ENCODE results near the gene EHD4. TPM values are rescaled to one million over a fixed set of nuclear protein-coding genes. Genes with fewer than 3 reads are reported as not detected.

EHD4 gene
- total RNA-seq, 1 experiment from 2014 or later, result 35.3 TPM

DNA sequence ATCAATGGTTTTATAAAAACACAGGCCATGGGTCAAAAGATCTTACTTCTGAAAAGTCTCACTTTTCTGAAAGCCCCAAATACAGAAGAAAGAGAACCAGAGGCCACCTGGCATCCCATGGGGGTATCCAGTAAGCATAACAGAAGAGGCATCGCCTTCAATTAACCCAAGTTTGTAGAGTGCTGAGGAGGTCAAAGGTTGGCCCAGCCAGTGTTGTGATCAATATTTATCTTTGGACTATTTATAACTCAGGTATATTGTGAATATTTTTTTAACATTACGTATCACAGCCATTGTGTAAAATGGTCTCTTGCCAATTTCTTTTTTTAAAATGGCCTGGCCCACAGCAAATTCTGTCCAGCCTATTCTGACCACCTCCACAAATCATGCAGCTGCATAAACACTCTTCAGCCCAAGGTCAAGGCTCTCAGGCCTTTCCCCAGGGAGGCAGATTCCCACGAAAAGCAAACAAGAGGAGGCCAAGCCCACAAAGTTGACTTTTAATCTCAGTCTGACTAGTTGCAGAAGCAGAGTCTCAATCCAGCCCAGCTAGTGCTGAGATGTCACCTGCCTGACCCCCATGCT lies 52.3 kb downstream of the EHD4 start:
- peak; percentile 87 for DNase-seq (ENCODE audit: low read depth)

DNA sequence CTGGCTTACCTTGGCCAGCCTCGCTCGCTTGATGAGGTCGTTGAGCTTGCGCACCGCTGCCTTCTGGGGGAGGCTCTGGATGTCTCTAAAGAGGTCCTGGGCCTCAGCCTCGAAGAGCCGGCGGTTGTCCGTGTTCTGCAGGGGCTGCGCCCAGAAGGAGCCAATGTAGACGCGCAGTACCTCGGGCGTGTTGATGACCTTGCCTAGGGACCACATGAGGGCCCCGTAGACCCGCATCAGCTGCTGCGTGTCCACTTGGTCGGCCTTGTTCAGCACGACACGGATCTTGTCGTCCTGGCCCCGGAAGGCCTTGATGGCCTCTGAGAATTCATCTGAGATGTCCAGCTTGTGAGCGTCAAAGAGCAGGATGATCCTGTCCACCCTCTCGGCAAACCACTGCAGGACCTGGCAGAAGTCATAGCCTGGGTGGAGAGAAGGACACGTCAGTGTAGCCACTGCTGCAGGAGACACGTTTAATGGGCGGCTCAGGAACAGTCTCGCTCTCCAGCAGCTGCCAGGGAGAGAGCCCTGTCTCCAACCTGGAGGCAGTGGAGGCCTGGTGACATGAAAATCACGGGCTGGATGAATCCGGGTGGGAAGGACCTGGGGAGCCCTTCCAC lies 53.0 kb downstream of the EHD4 start:
- no peak for DNase-seq (ENCODE audit: low read depth)

DNA sequence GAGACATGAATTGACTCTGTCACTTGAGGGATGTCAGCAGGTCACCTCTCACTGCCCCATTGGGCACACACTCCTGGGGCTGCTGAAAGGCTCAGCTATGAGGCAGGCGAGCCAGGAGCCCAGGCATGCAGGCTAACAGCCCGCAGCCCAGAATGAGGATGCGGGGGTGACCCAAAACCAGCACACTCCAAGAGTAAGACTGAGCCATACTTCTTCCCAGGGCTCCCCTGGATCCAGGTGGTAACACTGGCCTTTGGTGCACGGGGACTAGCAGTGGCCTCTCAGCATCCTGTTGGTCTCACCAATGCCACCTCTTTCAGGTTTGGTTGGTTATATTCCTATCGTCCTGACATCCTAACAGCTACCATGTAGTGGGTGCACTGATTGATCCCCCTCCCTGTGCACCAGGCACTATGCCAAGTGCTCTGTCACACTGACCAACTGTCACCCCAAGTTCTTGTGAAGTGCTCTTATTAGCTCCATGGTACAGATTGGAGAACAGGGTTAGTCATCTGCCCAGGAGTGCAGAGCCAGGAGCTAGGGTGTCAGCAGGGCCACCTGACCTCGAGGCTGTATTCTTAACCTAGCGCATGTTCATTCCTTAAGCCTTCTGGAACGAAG lies 53.7 kb downstream of the EHD4 start:
- DNase-seq (ENCODE audit: low read depth), result no peak

DNA sequence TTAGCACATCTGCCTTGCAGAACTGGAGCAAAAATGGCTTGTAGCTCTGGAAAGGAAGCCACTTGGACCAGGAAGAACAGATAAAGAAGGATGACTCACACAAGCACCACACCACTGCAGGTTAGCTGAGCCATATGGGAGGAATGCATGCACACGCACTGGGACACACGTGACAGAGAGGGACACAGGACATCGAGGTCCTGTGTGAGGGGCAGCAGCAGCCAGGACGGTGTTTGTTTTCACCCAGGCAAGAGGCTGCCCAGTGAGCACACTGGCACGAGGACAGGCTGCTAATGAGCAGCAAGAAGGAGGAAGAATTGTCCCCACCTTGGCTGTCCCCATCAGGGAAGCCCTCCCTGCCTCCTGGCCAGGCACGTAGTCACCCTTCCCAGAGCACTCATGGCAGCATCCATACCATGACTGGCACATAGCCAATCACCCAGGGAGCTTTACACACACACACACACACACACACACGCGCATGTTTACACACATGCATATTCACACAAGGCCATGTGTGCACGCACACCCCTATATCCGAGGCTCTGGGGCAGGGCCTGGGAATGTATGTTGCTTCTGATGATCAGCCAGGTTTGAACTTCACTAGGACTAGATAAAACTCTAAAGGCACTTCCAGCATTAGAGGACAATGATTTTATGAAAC lies 54.5 kb downstream of the EHD4 start:
- peak; percentile 94 for DNase-seq (ENCODE audit: low read depth)

DNA sequence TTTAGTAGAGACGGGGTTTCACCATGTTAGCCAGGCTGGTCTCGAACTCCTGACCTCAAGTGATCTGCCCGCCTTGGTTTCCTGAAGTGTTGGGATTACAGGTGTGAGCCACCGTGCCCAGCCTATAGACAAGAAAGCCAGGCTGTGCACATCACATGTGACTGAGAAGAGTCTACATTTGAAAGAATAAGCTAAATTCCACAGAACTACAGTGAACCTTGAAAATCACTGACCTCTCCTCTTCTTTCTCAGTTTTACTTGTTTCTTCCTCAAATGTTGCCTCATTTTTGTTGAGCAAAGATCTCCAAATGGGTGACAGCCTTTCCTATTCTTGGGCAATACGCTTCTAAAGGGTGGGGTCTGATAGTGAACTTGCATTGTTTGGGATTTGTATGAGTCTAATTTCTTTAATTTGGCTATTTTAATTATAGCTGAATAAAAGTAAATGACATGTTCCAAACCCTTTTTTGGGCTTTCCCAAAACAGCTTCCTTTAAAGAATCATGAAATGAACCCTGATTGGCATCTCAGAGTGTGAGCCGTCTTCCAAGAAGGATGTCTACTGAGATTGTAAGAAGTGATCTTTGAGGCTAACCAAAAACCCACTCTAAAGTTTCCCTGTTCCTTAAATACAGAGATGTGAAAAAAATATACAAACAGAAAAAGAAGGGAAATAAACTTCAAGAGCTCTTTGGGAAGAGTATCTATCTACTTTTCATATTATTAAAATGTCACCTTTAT lies 56.9 kb downstream of the EHD4 start:
- no peak for DNase-seq (ENCODE audit: low read depth)

DNA sequence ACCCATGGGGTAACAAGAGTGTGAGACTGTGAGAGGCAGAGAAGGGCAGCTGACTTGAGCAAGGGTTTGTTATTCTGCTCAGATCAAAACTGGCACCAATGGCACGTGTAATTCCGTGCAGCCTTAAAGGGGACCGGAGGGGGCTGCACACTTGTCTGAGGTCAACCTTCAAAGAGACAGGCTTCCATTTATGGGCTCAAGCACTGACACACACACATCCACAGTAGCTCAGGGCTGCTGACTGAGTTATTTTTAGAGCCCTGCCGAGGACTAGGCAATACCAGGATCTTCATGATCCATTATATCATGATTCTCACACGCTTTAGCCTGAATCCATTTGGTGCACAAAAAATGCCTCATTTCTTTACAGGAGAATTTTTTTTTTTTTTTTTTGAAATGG lies 57.9 kb downstream of the EHD4 start:
- peak; percentile 51 for DNase-seq (ENCODE audit: low read depth)

DNA sequence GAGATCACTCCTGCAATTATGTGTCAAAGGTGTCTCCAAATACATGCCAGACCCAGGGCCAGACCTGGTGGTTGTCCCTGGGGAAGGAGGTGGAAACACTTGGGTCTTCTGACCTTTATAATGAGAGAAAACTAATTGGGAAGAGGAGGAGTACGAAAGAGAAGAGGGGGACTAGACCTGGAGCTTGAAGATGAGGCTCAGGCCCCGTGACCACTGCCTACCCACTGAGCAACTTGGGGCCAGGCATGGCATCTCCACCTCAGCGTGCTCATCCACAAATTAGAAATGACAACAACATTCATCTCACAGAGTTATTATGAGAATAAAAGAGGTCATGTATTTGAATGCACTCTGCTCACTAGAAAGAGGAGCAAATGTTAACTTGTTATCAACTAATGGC lies 59.1 kb downstream of the EHD4 start:
- no peak for DNase-seq (ENCODE audit: low read depth)

DNA sequence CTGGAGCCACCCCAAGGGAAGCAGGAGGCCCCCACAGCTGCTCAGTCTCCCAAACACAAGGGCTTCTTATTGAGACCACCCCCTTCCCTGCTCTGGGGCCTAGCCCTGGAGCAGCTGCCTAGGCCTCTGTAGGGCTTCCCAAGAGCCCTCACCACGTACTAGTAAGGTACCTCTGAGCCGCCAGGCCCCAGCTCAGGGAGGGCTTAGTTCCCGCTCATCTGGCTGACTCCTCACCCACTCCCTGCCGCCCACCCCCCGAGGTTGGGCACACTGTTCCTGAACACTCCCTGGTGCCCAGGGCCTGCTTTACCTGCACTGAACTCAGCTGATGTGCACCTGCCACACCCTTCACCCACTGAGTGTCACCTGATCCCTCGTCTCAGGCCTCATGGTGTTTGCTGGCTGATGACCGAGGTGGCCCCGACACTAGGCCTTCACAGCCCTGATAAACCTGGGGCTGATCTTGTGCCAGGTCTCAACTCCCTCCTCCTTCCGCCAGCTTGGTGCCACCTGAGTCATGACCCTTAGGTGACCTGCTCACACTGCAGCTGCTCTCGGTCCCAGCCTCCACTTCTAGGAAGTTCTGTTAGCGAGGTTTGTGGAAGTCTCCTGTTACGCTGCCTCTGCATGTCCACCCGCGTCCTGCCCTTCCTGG lies 60.5 kb downstream of the EHD4 start:
- DNase-seq (ENCODE audit: low read depth), result no peak

DNA sequence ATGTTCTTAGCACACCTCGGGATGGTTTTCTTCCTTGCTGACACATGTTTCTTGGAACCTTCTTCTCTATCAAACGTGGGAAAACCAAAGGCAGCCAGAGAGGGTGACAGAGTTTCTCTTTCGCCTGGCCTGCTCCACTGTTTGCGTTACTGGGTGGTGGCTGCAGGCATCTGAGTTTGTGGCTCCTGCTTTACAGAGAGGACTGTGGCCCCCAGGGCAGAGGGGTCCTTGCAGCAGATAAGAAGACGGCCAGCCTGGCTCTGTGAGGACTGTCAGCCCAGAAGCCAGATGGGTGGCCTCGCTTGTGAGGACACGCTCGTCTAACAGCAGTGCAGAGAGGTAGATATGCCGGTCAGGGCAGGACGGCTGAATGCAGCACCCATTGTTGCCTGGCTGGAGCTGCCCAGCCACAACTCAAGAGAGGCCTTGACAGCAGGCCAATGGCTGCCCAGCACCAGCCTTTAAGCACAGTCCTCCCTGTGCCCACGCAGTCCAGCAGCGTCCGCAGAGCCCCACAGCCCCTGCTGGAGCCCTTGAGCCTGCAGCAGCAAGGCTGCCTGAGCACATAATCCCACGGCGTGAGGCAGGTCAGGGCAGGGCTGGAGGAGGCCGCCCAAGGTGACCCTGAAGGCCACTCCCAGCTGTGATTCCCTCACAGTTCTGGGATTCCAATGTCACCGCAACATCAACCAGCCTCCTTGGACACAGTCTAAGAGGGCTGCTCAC lies 63.5 kb downstream of the EHD4 start:
- no peak for DNase-seq (ENCODE audit: low read depth)

DNA sequence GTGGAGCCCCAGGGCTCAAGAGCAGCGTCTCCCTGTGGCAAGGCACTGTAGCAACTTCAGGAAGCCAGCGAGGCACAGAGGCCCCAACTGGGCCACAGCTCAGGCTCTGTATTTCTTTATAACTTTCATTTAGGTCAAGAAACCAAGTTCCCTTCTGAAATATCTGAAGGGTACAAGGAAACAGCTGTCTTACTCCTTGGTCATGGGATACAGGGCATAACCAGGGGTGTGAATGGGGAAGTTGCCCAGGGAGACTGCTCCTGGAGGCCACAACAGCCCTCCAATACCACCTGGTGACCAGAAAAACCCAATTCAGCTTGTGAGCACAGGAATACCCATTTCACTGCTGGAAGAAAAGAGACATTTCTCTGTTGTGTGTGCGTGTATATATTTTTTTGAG lies 65.2 kb downstream of the EHD4 start:
- no peak for DNase-seq (ENCODE audit: low read depth)

DNA sequence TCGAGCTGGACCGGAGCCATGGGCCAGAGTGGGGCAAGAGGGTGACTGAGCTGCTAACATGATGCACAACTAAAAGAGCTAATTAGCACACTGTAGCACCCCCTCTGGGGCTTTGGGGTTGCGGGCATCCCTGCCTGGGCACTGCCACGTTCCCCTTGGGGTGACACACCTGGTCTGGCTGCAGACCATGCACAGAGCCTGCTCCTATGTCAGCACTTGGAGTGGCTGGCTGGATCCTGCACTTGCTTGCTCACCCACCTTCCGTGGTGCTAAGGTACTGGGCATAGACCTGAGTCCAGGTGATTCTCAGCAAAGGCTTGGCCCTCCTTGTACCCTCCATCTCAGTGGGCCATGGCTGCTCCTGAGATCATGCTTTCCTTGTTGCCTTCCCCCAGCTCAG lies 65.7 kb downstream of the EHD4 start:
- no peak for DNase-seq (ENCODE audit: low read depth)

DNA sequence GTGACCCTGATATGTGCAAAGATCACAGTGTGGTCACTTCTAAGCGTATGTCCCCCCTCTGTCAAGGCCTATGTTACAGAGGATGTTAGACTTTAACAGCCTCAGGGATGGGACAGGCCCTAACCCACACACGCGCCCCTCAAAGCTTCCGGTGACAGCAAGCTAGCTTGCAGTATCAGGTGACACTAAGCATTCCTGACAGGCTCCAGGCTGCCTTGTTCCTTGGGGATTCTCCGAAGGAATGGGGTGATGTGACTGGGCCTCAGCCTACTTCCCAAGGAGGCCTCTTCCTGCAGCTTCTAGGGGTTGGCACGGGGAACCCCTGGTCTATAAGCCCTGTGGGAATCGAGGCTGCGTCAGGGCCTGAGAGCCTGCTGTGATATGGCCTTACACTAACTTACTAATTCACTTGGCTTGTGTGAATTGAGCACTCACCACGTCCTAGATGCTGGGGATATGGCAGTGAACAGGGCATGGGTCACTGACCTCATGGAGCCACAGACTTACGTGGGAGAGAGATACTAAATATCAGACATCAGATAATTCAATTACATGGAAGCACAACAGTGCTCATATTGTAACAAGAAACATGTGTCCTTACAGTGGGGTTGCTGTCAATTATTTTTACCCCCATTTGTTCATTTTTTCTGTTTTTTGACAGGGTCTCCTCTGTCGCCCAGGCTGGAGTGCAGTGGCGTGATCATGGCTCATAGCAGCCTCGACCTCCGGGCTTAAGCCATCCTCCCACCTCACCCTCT lies 67.1 kb downstream of the EHD4 start:
- no peak for DNase-seq (ENCODE audit: low read depth)

DNA sequence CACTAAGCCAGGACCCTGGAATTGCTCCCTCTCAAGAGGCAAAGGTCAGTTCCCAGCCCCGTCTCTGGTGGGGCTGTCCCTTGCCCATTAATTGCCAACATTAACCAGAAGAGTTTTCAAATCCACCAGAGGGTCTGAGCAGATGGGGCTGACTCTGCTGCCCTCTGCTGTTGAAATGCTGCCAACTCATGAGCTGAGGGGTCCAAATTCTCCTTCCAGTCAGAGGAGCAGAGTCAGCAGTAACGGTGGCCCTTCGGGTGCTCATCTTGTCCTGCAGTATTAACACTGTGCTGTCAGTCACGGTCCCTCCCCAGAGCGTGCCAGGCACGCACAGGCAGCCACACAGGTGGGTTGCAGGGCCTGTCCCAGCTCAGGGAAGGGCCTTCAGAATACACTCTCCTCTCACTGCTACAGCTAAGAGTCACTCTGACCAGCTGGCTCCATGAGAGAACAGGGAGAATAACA lies 67.8 kb downstream of the EHD4 start:
- peak; percentile 65 for DNase-seq (ENCODE audit: low read depth)

DNA sequence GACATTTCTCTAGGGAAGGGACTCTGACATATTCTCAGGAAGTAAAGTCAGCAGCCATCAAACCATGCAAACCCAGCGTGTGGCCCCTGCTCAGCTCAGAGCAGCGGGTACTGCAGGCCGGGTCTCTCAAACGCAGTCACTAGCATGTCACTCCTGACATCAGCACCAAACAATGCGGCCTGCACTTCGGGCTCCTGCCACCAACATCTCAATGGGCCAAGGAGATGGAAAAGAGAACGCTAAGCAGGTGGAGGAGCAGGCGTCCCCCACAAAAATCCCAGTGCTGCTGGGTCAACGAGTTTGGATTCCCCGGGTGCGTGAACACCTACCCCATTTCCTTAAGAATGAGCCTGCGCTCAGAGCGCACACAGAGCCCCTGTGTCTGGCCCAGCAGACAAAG lies 68.6 kb downstream of the EHD4 start:
- DNase-seq (ENCODE audit: low read depth), result no peak

DNA sequence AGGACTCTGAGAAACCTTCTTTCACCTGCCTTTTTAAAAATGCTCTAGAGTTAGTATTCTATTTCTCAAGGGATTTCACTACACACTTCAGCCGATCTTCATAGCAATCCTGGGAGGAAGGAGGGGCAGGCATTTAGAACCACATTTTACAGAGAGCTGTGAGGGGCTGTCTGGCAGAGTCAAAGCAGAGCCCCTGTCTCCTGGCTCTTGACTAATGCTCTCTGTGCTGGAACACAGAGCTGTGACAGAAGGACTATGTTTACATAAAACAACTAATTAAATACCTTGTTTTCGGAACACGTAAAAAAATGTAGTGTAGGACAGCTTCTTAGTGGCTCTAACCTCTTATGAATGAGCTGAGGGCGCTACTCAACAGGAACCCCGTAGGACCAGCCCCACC lies 70.9 kb downstream of the EHD4 start:
- DNase-seq (ENCODE audit: low read depth), result no peak

DNA sequence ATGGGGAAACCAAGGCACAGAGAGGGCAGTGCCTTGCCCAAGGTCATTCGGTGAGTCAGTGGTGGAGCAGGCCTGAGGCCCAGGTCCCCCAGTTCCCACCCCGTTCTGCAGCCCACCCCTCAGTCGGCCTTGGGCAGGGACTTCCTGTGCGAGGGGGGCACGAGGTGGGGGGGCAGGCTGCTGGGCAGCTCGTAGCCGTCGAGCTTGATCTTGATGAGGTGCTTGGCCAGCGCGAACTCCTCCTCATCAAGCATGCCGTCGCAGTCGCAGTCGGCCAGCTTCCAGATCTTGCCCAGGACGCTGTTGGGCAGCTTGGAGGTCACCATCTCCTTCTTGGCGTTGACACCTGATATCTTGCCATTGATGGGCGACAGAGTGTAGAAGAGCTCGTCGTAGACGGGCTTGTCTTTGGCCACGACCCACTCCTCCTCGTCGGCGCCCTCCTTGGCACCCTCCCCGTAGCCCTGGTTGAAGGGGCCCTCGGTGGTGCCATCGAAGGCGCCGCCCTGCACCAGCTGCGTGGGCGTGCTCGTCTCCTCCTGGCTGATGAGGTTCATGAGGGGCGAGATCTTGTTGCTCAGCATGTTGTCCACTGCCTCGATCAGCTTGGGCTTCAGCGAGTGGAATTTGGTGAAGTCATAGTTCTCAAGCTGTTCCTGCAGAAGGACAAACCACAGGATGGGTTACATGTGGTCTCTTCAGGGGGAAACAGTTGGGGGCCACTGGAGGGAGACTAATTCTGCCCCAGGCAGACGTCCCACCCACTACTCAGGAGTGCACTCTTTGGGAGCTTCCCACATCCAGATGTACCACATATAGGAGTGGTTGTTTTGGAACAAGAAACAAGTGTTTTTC lies 71.6 kb downstream of the EHD4 start:
- DNase-seq (ENCODE audit: low read depth), result no peak

DNA sequence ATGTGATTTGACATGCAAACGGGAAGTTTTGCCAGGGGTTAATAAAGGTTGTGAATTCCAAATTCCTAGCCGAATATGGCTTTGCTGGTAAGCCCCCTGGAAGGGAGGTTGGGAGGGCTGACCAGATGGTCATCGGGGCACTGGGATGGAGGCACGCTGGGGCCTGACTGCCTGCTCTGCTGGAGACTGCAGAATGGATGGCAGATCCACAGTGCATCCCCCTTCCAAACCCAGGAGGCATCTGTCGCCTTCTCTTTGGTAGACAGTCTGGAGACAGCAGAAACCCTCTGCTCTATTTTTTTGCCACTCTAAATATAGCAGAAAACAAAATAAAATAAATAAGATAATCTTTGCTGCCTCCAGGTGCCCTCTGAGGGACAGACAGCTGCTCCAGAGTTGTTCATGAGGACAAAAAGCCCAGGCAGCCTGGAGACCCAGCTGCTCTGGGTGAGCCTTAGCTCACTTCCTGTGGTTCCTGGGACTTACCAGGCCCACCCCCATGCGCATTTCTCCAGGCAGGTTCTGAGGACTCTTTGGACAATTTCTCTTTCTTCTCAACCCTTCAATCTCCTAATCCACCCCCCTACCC lies 72.4 kb downstream of the EHD4 start:
- DNase-seq (ENCODE audit: low read depth), result no peak

DNA sequence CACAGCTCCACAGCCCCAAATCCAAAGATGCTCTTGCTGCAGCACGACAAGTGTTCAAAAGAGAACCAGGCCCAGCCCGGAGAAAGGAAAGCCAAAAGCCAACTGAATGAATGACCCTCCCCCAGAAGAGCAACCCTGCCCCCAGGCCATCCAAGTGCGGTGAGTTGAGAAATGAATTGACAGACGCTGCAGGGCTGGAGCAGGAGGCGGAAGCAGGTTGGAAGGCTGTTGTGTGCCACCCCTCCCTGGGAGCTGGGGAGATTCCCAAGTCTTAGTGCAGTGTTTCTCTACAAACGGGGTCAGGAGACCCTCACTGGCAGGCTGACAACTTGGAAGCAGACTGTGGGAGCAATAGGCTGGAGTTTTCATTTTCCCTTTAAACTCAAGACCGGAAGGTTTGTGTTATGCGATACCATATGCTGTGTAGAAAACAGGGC lies 75.0 kb downstream of the EHD4 start:
- DNase-seq (ENCODE audit: low read depth), result no peak

DNA sequence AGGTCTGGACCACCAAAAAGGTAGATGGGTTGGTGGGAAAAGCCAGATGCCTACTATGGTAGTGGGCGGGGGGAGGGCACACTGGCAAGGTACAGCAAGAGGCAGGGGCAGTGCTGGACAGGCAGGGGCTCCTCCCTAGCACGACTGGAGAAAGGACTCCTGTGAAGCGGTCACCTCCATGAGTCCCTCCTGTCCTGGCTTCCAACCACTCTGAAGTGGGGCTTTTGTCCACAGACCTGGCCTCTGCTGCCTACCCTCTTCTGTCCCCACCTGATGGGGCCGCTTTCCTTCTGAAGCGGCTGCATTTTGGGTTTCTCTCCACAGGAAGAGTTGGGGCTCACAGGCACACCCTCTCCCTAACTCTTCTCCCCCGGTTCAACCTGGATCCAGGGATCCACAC lies 75.8 kb downstream of the EHD4 start:
- DNase-seq (ENCODE audit: low read depth), result no peak

All from RPMI7951 (cell line).